ENCODE results near the gene IRGC.
A peak's percentile ranks its signal among the peaks of the same experiment; 100 is the strongest.

The IRGC gene

DNA sequence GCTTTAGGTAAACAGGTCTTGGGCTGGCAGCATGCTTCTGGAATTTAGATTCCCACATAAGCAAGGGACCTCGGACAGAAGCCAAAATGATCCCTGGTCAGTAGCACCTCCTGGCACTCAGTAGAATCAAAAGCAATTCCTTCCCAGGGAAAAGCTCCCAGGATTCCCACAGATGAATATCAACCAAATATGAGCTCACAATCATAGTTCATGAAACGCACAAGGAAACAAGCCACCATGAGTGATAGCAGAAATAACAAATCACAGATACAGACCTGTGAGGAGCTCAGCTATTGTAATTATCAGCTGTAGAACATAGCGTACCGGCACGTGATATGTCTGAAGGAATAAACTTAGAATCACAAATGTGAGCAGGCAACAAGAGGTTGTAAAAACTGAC, 24.1 kb upstream of the IRGC start:
- no peak for DNase-seq (ENCODE audit: low read depth)

GRCh38 chr19:43692385-43692784, 23.5 kb upstream of the IRGC start:
- DNase-seq (ENCODE audit: low read depth) = no peak

- DNase-seq (ENCODE audit: low read depth) = no peak
These were observed 23.0 kb upstream of the IRGC start for GRCh38 chr19:43692877-43693276.

DNA sequence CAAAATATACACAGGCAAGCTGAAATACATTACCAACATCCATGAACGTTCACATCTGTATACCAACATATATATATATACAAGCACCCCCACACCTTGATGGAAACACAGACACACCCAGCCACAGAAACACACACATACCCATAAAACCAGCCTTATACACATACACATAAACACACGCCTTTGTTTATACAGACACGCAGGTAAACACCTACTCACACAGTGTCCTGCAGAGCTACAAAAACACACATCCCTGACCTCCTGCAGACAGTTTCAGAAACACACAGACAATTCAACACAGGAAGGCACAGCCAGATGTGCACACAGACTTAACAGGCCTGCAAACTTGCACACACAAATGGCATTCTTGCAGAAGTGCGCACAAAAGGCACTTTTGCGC, 21.3 kb upstream of the IRGC start:
- no peak for DNase-seq (ENCODE audit: low read depth)

DNA sequence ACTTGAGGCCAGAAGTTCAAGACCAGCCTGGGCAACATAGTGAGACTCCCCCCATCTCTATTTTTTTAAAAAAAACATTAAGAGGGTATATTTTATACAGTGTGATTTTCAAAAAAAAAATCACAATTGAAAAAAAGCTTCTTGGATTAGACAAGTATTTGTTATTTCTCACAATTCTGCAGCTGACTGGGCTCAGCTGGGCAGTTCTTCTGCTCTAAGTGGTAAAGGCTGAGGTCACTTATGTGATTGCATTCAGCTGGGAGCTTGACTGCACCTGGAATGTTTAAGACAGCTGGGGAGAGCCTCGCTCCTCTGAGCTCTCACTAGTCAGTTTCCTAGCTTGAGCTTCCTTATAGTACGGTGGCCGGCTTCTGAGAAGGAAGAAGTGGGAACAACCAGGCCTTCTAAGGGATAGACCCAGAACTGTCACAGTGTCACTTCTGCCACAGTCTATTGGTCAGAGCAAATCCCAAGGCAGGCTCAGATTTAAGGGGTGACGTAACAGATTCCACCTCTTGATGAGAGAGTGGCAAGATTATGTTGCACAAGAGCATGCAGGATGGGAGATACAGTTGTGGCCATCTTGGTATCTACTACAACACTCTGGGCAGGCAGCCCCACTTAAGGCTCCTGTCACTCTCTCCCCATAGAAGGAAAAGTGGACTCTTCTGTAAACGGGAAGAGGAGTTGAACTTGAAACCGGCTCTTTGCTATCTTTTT, 19.7 kb upstream of the IRGC start:
- DNase-seq (ENCODE audit: low read depth) = no peak

GRCh38 chr19:43697295-43697694, 18.6 kb upstream of the IRGC start:
- DNase-seq (ENCODE audit: low read depth) = no peak

- no peak for DNase-seq (ENCODE audit: low read depth)
These were observed 16.1 kb upstream of the IRGC start for GRCh38 chr19:43699506-43700394.

DNA sequence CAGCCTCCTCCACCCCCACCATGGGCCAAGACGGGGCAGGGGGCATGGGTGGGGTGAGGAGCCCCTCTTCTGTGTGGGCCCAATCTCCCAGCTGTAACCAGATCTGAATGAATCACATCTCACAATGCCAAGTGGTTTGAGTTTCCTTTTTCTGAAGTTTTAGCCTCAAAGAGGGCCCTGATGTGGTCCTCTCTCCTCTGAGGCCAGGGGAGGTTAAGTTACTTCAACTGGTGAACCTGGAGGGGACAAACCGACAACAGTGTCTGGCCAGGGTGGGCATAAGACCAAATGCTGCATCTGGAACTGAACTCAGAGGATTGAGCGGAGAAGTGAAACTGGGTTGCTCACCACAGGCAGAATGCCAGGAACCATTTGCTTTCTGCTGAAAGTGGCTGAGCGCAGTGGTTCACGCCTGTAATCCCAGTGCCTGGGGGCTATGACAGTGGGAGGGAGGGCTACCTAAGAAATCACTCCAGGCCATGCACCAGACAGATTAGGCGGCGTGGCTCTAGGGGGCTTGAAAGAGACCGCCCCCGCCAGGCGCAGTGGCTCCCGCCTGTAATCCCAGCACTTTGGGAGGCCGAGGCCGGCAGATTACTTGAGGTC, 15.4 kb upstream of the IRGC start:
- DNase-seq (ENCODE audit: low read depth) = peak; percentile 9

DNA sequence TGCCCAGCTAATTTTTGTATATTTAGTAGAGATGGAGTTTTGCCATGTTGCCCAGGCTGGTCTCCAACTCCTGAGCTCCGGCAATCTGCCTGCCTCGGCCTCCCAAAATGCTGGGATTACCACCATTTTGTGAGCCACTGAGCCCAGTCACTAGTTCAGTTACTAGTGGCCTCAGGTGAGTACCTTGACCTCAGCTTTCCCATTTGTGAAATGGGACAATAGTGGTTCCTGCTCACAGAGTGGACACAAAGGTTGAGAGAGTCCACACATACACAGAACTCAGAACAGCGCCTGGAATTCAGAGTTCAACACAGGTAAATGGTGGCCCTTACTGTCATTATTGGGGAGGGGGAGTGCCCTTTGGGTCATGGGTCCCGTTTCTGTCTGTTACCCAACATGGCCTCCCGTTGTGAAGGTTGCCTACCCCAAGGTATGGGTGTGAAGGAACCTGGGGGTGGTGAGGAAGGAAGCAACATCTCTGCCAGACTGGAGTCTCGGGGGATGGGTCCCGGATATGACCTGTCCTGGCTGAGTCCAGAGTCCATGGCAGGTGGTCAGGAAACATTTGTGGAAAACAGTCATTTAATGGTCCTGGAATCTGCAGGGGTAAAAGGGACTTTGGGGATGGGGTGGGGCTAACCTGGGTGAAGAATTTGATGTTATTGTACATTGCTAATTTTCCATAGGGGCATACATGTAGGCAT, 11.7 kb upstream of the IRGC start:
- no peak for DNase-seq (ENCODE audit: low read depth)

DNA sequence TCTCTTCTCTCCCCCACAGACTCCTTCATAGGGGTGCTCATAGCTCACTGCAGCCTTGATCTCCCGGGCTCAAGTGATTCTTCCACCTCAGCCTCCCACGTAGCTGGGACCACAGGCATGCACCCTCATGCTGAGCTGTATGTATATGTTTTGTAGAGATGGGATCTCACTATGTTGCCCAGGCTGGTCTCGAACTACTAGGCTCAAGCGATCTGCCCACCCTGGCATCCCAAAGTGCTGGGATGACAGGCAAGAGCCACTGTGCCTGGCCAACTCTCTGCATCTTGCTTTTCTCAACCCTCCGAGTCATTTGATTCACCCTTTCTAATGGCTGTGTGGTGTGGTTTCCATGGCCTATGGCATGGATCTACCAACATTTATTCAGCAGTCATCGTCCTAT, 10.1 kb upstream of the IRGC start:
- DNase-seq (ENCODE audit: low read depth) = no peak

GRCh38 chr19:43707158-43707712, 8.6 kb upstream of the IRGC start:
- DNase-seq (ENCODE audit: low read depth) = no peak

- no peak for DNase-seq (ENCODE audit: low read depth)
These were observed 7.2 kb upstream of the IRGC start for GRCh38 chr19:43708716-43709115.

GRCh38 chr19:43711751-43712355, 4.0 kb upstream of the IRGC start:
- no peak for DNase-seq (ENCODE audit: low read depth)

GRCh38 chr19:43713208-43713607, 2.7 kb upstream of the IRGC start:
- DNase-seq (ENCODE audit: low read depth) = no peak

GRCh38 chr19:43718627-43719377, 2.9 kb downstream of the IRGC start:
- DNase-seq (ENCODE audit: low read depth) = no peak

- DNase-seq (ENCODE audit: low read depth) = no peak
These were observed 3.5 kb downstream of the IRGC start for GRCh38 chr19:43719378-43719868.

GRCh38 chr19:43719918-43720317, 4.0 kb downstream of the IRGC start:
- no peak for DNase-seq (ENCODE audit: low read depth)

- DNase-seq (ENCODE audit: low read depth) = no peak
These were observed 5.1 kb downstream of the IRGC start for GRCh38 chr19:43720936-43721335.

GRCh38 chr19:43721469-43722048, 5.7 kb downstream of the IRGC start:
- DNase-seq (ENCODE audit: low read depth) = no peak

GRCh38 chr19:43723588-43723987, 7.7 kb downstream of the IRGC start:
- no peak for DNase-seq (ENCODE audit: low read depth)
